ENCODE results near the gene NFIL3.

Gene NFIL3

DNA sequence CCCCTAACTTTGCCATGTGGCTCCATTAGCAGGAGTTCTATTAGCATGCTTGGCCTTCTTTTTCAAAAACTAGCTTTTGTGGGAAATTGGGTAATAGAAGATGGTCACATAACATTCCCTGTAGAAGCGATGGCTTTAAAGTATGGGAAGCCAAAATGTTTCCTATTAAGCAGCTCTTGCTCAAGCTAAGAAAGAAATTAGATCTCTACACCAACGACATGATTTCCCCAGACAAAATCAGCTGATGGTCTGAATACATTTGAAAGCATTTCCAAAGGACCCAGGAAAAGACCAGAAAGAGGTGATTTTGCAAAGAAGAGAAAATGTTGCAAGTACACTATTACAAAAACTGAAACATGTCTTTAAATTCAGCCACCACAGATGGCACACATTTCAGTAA is 4.8 kb upstream of the NFIL3 start:
- DNase-seq (ENCODE audit: extremely low read depth, low read depth) = no peak
- H3K4me3 ChIP-seq (replicated peaks; ENCODE audit: low read depth, low read length) = no peak overlapping the region
- TF ChIP-seq, protein P1, sequence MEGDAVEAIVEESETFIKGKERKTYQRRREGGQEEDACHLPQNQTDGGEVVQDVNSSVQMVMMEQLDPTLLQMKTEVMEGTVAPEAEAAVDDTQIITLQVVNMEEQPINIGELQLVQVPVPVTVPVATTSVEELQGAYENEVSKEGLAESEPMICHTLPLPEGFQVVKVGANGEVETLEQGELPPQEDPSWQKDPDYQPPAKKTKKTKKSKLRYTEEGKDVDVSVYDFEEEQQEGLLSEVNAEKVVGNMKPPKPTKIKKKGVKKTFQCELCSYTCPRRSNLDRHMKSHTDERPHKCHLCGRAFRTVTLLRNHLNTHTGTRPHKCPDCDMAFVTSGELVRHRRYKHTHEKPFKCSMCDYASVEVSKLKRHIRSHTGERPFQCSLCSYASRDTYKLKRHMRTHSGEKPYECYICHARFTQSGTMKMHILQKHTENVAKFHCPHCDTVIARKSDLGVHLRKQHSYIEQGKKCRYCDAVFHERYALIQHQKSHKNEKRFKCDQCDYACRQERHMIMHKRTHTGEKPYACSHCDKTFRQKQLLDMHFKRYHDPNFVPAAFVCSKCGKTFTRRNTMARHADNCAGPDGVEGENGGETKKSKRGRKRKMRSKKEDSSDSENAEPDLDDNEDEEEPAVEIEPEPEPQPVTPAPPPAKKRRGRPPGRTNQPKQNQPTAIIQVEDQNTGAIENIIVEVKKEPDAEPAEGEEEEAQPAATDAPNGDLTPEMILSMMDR (IDR thresholded peaks at IDR 0.05; ENCODE audit: low read depth, low read length, missing control alignments) = no peak

DNA sequence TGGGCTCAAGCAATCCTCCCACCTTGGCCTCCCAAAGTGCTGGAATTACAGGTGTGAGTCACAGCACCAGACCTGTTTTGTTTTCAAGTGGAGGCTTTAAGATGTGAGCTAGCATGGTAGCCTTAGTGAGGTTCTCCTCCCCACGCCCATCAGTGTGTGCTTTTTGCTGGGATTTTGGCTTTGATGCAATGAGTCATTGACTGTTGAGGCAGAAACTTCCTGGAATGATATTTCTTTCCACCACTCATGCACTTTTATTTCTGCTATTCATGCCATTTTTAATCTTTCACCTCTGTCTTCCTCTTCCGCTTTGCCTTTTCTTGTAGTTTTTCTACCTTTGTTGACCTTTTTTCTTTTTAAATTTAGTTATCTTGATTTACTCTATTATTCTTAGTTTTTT is 4.2 kb upstream of the NFIL3 start:
- H3K4me3 ChIP-seq (replicated peaks; ENCODE audit: low read depth, low read length) = no peak overlapping the region
- DNase-seq (ENCODE audit: extremely low read depth, low read depth) = no peak
- TF ChIP-seq, protein P1 (IDR thresholded peaks at IDR 0.05; ENCODE audit: low read depth, low read length, missing control alignments) = no peak

DNA sequence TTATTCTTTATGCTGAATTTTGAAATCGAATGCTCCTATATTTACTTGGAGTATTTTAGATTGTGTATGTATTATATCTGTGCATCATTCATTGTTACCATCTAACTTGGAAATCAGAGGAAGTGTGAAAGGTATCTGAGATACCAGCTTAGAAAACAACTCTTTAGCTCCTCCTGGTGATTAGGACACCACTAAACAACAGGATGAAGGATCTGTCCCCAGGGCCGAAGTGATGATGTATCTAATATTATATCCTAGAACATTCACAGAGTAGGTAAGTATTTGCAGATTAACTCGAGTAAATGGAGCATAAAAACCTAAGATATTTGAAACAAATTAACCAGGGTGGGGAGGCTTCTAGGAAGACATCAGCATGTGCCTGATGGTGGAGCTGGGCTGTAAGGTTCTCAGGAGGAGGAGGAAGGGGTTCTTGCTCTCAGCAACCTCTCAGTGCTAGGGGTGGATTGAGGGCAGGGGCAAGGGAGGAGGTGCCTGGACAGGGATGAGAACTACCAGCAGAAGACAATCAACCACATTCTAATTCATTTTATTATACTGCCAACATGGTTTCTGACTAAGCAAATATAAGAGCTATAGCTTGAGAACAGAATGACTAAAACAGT is 2.6 kb upstream of the NFIL3 start:
- TF ChIP-seq, protein P1 (IDR thresholded peaks at IDR 0.05; ENCODE audit: low read depth, low read length, missing control alignments) = peak; percentile 55
- H3K4me3 ChIP-seq (replicated peaks; ENCODE audit: low read depth, low read length) = no peak overlapping the region
- DNase-seq (ENCODE audit: extremely low read depth, low read depth) = no peak

DNA sequence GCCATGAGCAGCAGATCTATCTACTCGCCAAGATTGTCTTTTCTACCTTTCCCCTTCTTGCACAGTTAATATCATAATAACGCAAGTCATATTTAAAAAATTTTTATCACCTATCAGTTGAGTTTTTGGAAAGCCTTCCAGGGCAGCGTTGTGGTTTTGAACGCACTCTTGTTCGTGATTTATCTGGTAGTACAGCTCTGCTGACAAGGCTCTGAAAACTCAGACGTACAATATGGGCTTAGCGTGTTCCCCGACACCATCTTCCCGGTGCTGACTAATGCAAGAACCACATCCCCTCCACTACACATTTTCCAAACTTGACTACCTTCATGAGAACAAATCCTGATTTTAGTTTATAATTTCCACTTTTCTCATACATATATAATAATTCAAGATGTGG is 1.6 kb upstream of the NFIL3 start:
- TF ChIP-seq, protein P1 (IDR thresholded peaks at IDR 0.05; ENCODE audit: low read depth, low read length, missing control alignments) = no peak
- no peak overlapping the region for H3K4me3 ChIP-seq (replicated peaks; ENCODE audit: low read depth, low read length)
- DNase-seq (ENCODE audit: extremely low read depth, low read depth) = no peak

DNA sequence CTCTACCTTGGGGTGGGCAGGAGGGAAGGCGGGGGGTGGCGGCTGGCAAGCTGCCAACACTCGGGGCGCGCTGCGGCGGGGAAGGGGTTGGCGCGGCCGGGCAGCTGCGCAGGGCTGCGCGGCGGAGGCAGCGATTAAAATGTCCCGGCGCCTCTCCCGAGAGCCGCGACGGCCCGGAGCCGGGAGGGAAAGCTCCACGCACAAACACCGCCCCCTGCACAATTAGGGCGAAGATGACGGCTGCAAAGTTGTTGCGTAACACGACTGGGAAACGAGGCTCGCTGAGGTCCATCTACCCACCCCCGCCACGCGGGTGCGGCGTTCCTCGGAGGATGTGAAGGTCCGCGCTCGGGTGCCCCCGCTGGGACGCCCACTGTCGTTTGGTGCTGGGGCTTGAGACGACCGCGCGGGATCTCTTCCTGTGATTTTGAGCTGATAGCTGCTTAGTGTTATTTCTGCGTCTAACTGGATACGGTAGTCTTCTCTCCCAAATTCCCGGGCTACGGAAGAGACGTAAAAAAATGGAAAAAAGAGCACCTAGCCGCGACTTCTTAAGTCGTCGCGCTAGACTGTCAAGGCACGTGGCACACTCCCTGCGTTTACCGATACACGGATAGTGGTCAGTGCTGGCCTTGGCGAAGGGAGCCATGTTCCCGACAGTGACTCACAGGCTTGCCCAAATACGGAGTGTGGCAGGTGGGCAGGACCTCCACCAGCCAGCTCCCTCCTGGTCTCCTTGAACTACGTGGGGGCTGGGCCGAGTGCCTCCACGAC is 958 bp upstream of the NFIL3 start:
- H3K4me3 ChIP-seq (replicated peaks; ENCODE audit: low read depth, low read length) = peak overlapping the region; percentile 60
- no peak for DNase-seq (ENCODE audit: extremely low read depth, low read depth)
- TF ChIP-seq, protein P1 (IDR thresholded peaks at IDR 0.05; ENCODE audit: low read depth, low read length, missing control alignments) = no peak

DNA sequence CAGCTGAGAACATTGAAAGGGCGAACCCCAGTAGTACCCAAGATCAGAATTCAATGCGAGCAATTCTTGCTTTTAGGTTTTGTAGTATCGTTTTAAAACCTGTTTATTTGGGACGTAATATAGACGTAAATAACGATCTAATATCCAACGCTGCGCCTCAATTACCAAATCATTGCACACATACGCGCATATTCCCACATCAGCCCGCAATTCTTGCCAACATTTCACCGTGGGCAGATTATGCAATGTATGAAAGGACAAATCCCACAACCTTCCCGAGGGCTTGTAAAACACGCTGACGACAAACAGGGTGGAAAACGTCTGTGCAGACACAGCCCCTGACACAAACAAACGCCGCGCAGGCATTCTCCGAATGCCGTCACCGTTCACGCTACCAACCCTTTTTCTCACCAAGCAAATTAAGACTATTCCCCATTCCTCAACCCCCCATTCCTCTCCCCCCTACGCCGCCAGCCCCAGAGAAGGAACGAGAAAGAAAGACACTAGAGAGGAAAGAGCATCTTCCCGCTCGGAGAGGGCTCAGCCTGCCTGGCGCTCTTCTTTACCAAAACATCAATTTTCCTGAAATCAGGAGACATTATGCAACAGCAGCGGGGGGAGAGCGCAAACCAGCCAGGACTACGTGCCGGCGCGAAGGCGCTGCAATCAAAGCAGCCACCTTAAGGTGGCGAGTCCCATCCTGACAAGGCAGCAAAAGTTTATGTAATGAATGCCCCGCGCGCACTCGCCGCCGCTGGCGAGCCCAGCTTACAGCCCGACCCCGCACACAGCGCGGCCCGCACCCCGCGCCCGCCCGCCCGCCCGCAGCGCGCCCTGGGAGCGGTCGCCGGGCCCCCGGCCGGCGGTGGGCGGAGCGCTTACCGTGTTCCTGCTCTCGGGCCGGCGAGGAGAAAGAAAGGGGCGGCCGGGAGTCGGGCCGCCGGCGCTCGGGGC is 597 bp downstream of the NFIL3 start:
- no peak for DNase-seq (ENCODE audit: extremely low read depth, low read depth)
- H3K4me3 ChIP-seq (replicated peaks; ENCODE audit: low read depth, low read length) = peak overlapping the region; percentile 74
- TF ChIP-seq, protein P1 (IDR thresholded peaks at IDR 0.05; ENCODE audit: low read depth, low read length, missing control alignments) = peak; percentile 6
